Transverse colon (tissue), 4 donors: Measurements from ENCODE around the gene VARS1. TPM values are rescaled to one million over a fixed set of nuclear protein-coding genes. Genes with fewer than 3 reads are reported as not detected.
"Not testable (repeated sequence)": the region's sequence is repeated elsewhere in the genome, so short reads cannot be mapped to it uniquely, and the experiment has no call there.

Experiments used
- DNase-seq: peaks from one replicate; pipeline ENCODE4 v3.0.0-alpha.2; 2019
- H3K27ac ChIP-seq, 4 donors: fragments of 200-600 bp; sonication (generic); 2 replicates each; pipeline ENCODE4 v1.5.1; 2016 to 2018; ENCODE audit warnings: inconsistent platforms in 4 of 4
- H3K27me3 ChIP-seq: fragments of 200-600 bp; sonication (generic); 2 replicates; pipeline ENCODE4 v1.5.1; 2017; ENCODE audit warnings: inconsistent platforms
- H3K36me3 ChIP-seq, 4 donors: fragments of 200-600 bp; sonication (generic); 2 replicates each; pipeline ENCODE4 v1.5.1; 2017 to 2019; ENCODE audit warnings: inconsistent platforms in 4 of 4
- H3K4me1 ChIP-seq, 4 donors: fragments of 200-600 bp; sonication (generic); 2 replicates each; pipeline ENCODE4 v1.5.1; 2017 to 2020; ENCODE audit warnings: inconsistent platforms in 4 of 4
- H3K4me3 ChIP-seq, 4 donors: fragments of 200-600 bp; sonication (generic); 1 replicate in 1 of 4; 2 replicates in 3 of 4; pipeline versions ENCODE4 v1.5.1 to v1.6.1; 2017 to 2019; ENCODE audit warnings: inconsistent platforms in 4 of 4
- H3K9me3 ChIP-seq, 2 donors: fragments of 200-600 bp; sonication (generic); 2 replicates each; pipeline ENCODE4 v1.5.1; 2017 to 2019; ENCODE audit warnings: inconsistent platforms in 2 of 2
- EP300 ChIP-seq: sonication (generic); formaldehyde crosslinking; IDR thresholded peaks from one replicate; pipeline ENCODE4 v1.6.1; 2017; ENCODE audit warnings: antibody characterized with exemption, low read depth
- POLR2A ChIP-seq: fragments of 450-650 bp; IDR thresholded peaks from one replicate; pipeline ENCODE4 v1.6.1; 2016; ENCODE audit warnings: antibody characterized with exemption, mild to moderate bottlenecking, moderate library complexity
- POLR2AphosphoS5 ChIP-seq, 3 donors: sonication (generic); formaldehyde crosslinking; IDR thresholded peaks; one replicate each; pipeline ENCODE4 v1.6.1; 2016; ENCODE audit warnings: antibody characterized with exemption in 3 of 3
- WGBS, 2 donors: methylation state at CpG; one replicate each; pipeline ENCODE4 v1.1.5; 2018; ENCODE audit warnings: low coverage in 1 of 2; 5-methylcytosine and 5-hydroxymethylcytosine counted together
- in situ Hi-C, 4 donors: fragments of 200-750 bp; cut with MboI; loops; one replicate each; pipeline versions ENCODE4 v1.15.0 to v1.15.1; 2017; ENCODE audit warnings: low sequenced_read_pairs in 3 of 4, low pct_ligation_motif_present in 1 of 4, low pct_unique_long_range_greater_than_20kb in 1 of 4
- intact Hi-C: fragments of 100-400 bp; cut with DNase I; formaldehyde crosslinking; loops from one replicate; pipeline ENCODE4 v1.15.1; 2023; ENCODE audit warnings: low total_unique reads
- total RNA-seq, 4 donors: library from RNA; depleted of rRNA; stranded (reverse); fragments of >200 nt; gene quantifications; one replicate each; pipeline ENCODE4 v1.1.0, GENCODE V29; 2016
- TF ChIP-seq, protein P1 (sequence below), 5 experiments: fragments of 200-600 bp in 3 of 5; fragments of 450-650 bp in 2 of 5; sonication (generic) in 3 of 5; IDR thresholded peaks; 1 replicate in 2 of 5; 2 replicates in 3 of 5; pipeline ENCODE4 v1.5.1; 2016 to 2017; ENCODE audit warnings: antibody characterized with exemption in 5 of 5, inconsistent platforms in 3 of 5, mild to moderate bottlenecking in 2 of 5, moderate library complexity in 1 of 5

Gene VARS1
- total RNA-seq, 4 donors from 2014 or later: 18.0 to 54.7 (median 31.1) TPM

GRCh38 chr6:31826793-31827285, 31.3 kb upstream of the VARS1 start:
- H3K4me3 ChIP-seq: peak overlapping the region; percentile 4 to 84 (median 48)
- WGBS, 2 donors: 0 to 1% methylated on average over 5 to 13 of the region's 13 CpGs
- peak; percentile 93 for DNase-seq
- H3K9me3 ChIP-seq: no peaks in the 10 kb centered on the region
- in situ Hi-C loops (loop anchor here in 1 of 4 donors (10.0 kb wide), 1 partner anchor 92 kb away; the partner anchor contains the start of gene CLIC1), intact Hi-C loops (no loop called here)
- no peaks in the 10 kb centered on the region for H3K27me3 ChIP-seq
- H3K4me1 ChIP-seq: peaks cover 28 to 59% (median 42%) of the 10 kb centered on the region in 4 donors
- no peaks in the 10 kb centered on the region for H3K36me3 ChIP-seq
- peak; percentile 45 to 72 (median 66) for TF ChIP-seq POLR2AphosphoS5 (IDR thresholded peaks at IDR 0.05)
- peak; percentile 66 for TF ChIP-seq POLR2A
- TF ChIP-seq, protein P1, sequence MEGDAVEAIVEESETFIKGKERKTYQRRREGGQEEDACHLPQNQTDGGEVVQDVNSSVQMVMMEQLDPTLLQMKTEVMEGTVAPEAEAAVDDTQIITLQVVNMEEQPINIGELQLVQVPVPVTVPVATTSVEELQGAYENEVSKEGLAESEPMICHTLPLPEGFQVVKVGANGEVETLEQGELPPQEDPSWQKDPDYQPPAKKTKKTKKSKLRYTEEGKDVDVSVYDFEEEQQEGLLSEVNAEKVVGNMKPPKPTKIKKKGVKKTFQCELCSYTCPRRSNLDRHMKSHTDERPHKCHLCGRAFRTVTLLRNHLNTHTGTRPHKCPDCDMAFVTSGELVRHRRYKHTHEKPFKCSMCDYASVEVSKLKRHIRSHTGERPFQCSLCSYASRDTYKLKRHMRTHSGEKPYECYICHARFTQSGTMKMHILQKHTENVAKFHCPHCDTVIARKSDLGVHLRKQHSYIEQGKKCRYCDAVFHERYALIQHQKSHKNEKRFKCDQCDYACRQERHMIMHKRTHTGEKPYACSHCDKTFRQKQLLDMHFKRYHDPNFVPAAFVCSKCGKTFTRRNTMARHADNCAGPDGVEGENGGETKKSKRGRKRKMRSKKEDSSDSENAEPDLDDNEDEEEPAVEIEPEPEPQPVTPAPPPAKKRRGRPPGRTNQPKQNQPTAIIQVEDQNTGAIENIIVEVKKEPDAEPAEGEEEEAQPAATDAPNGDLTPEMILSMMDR (IDR thresholded peaks at IDR 0.05): peak in 1 of 5 experiments; percentile 5
- peak; percentile 24 for TF ChIP-seq EP300
- H3K27ac ChIP-seq: peak overlapping the region; percentile 95 to 98 (median 96)

DNA sequence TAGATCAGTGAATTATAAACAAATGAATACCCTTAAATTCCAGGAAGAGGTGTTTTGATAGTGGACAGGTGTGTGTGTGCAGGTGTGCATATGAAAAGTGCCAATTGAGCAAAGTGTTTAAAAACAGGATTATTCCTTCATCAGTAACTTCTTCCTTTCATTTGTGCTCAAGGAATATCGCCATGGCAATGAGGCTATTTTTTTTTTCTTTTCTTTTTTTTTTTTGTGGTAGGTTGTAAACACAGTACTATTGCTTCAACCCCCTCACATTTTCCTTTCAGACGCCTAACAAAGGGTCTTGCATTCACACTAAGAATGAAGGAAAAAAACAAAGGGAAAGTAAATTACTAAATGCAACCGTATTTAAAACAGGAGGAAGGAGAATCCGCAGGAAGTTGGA, 30.0 kb upstream of the VARS1 start:
- Histone ChIP-seq H3K9me3 (no peaks in the 10 kb centered on the region), H3K27ac (peak overlapping the region; percentile 95 to 98 (median 96)), H3K4me3 (no peak overlapping the region), H3K27me3 (no peaks in the 10 kb centered on the region), H3K36me3 (no peaks in the 10 kb centered on the region), H3K4me1 (peaks cover 19 to 58% (median 44%) of the 10 kb centered on the region in 4 donors)
- TF ChIP-seq, protein P1 (IDR thresholded peaks at IDR 0.05): no peak
- TF ChIP-seq POLR2A: no peak
- TF ChIP-seq POLR2AphosphoS5 (IDR thresholded peaks at IDR 0.05): no peak
- no peak for TF ChIP-seq EP300
- in situ Hi-C loops (loop anchor here in 1 of 4 donors (10.0 kb wide), 1 partner anchor 91 kb away; the partner anchor contains the start of gene CLIC1), intact Hi-C loops (no loop called here)
- WGBS, 2 donors: 39 to 40% methylated on average over 4 of the region's 4 CpGs
- DNase-seq: no peak

- in situ Hi-C loops: loop anchor here in 1 of 4 donors (10.0 kb wide), 1 partner anchor 89 kb away; the partner anchor contains the start of gene CLIC1
- H3K9me3 ChIP-seq, H3K27me3 ChIP-seq, H3K4me3 ChIP-seq, H3K36me3 ChIP-seq, intact Hi-C loops, DNase-seq: not testable (repeated sequence)
- WGBS, 2 donors: 87 to 91% methylated on average over 6 to 9 of the region's 9 CpGs
- Histone ChIP-seq H3K4me1 (peaks cover 23 to 77% (median 63%) of the 10 kb centered on the region in 4 donors), H3K27ac (peak overlapping the region; percentile 95 to 98 (median 96))
Observed at GRCh38 chr6:31823592-31824196, 28.1 kb upstream of the VARS1 start.

DNA sequence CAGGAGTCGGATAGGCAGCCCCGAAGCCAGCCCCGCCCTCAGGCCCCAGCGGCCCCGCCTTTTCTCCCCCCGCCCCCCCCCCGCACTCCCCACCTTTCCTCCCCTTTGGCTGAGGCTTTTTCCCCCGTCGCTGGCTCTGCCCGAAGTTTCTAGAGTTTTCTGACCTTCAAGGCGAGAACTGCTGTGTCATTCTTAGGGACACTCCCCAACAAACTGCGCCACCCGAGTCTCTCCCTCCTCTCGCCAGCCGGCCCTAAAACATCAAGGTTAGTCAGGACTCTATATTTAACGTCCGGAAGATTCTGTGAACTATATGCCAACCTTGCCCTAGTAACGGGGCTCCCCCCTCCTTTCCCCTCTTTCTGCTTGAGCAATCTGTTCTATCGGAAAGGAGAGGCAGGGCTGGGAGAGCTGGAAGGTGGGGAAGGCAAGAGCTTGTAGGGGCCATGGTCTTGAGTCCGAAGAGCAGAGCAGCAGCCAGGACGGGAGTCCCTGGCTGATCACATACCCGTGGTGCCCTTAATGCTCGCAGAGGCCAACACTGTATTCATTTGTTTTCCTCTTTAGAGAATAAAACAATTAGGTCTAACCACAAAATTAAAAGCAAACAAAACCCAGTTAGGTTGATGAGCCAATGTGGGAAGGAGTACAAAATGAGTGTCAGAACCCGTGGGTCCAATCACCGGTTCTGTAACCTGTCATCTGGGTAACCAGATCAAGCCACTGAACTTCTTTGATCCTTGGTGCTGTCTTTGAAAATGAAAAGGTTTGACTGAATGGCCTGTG, 26.7 kb upstream of the VARS1 start:
- peak; percentile 92 for DNase-seq
- H3K9me3 ChIP-seq: no peaks in the 10 kb centered on the region
- TF ChIP-seq POLR2A: peak; percentile 66
- peak; percentile 86 to 88 (median 86) for TF ChIP-seq POLR2AphosphoS5 (IDR thresholded peaks at IDR 0.05)
- TF ChIP-seq, protein P1 (IDR thresholded peaks at IDR 0.05): no peak
- TF ChIP-seq EP300: peak; percentile 4
- H3K4me3 ChIP-seq: peak overlapping the region; percentile 10 to 64 (median 48)
- in situ Hi-C loops: loop anchor here in 1 of 4 donors (10.0 kb wide), 1 partner anchor 87 kb away; the partner anchor contains the start of gene CLIC1
- H3K27ac ChIP-seq: peak overlapping the region; percentile 95 to 98 (median 96)
- intact Hi-C loops: no loop called here
- no peaks in the 10 kb centered on the region for H3K27me3 ChIP-seq
- peaks cover 23 to 91% (median 74%) of the 10 kb centered on the region in 4 donors for H3K4me1 ChIP-seq
- H3K36me3 ChIP-seq: no peaks in the 10 kb centered on the region
- WGBS, 2 donors: 1 to 9% methylated on average over 3 to 25 of the region's 25 CpGs
